ENCODE data around the gene TSKS.

TSKS gene

DNA sequence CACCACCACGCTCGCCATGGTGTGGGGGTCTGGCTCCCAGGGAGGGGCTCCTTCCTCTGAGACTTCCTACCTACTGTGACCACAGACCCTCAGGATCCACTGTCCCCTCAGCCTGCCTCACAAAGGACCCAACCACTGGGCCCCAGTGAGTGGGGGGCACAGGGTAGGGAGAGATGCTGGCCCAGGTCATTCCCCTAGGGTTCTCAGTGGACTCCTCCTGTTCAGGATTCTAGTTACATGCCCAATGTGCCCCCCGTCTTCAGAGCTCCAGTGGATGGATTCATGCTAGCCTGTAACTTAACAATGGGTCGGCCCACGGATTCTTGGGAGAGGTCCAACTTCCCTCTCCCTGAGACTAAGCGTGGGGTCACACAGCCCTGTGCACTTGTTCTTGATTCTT, at the start of gene TSKS:
TSS of gene TSKS (minus strand) at position 77 of the 400 bp plus-strand sequence. CDS start at position 18, 59 bp downstream.
- no peak for DNase-seq

- no peak for DNase-seq
Observed at GRCh38 chr19:49812452-49812996, 49.4 kb upstream of the TSKS start.

- no peak for DNase-seq
Observed at GRCh38 chr19:49811328-49811727, 48.2 kb upstream of the TSKS start.

- DNase-seq = no peak
Observed at GRCh38 chr19:49809941-49810389, 46.9 kb upstream of the TSKS start.

DNA sequence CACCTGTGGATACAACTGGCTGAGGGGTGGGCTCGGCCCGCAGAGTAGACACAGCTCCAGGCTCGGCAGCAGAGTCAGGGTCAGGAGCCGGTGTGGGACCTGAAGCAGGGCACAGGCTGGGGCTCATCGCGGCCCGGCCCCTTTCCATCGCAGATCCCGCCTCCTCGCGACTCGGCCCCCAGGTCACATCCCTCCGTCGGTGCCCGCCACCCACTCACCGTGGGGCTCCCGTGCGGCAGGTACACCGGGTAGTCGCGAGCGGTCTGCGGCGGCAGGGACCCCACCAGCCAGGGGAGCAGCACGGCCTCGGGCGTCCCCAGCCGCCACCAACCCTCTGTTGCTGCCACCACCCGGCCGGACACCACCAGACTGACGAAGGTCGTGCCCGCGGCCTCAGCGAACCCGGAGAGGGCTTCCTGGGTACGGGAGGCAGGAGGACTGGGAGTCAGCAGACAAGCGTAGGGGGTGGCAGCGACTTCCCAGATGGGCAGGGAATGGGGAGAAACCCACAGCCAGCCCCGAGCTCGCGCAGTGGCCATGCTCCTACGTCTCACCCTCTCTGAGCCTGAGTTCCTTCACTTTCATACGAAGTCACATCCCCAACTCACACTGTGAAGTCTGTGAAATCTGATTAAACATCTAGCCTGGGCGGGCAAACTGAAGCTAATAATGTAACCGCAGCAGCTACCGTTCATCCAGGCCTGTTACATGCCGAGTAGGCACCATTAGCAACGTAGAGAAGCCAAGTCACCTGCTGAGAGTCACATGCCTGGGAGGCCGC, 46.2 kb upstream of the TSKS start:
- peak; percentile 11 to 60 for DNase-seq

- peak; percentile 73 to 77 for DNase-seq
Observed at GRCh38 chr19:49808711-49809159, 45.6 kb upstream of the TSKS start.

DNA sequence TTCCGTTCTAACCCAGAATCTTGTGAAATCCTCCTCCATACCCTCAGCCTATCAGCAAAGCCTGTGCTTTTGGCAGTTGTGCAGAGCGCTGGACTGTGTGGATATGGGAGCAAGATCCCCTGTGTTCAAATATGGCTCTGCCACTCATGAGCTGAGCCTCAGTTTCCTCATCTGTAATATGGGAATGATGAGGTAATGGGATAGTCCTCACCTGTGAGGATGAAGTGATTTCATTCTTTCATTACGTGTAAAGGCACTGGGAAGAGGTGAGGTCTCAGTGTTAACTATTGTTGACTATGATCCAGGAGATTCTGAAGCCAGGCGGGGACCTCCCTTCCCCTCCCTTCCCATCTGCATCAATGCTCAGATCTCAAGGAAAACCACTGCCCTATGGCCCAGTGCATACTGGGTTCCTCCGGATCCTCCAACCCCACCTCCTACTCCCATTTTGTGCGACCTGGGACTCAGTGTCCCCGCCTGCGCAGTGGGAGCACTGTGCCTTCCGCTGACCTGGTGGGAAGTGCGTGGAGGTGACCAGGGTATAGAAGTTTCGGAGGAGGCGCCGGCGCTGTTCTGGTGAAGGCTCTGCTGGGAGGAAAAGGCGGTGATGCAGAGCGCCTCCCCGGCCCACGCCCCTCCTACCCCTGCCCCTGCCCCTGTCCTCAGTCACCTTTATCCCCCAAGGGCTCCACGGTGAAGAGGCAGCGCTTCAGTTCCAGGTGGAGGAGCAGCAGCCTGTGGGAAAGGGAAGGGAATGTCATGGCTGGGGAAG, 45.0 kb upstream of the TSKS start:
- DNase-seq = no peak

DNA sequence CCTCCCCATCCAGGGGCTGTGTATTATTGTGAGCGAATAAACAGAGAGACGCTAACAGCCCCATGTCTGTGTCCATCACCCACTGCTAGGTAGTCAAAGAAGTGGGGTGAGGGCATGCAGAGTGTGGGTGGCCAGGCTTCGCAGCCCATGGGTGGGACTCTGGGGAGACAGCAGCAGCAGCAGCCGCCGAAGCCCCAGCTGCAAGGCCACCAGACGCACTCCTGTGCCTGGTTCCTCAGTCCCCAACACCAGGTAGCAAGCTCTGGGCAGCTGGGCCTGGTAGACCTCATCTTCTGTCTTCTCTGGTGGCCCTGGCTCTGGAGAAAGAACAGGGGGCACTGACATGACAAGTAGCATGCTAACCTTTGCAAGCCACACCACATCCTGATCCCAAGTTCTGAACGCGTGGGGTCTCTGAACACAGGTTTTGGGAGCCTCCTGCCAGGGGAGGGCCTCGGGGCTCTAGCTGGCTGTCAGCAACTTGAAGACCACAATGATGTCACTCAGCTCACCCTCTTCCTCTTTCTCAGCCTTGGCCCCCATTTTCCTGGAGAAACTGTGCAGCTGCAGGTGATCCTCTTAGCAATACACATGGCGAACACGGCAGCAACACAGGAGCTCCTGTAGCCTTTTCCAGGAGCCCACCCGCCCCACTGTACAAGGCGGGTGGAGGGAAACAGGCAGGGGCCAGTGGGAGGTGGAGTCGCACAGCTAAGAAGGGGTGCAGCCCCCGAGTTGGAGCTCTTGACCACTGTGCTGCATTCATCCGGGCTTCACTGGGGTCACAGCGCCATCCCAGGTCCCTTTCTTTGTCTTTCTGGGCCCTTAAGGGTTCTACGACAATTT, 44.2 kb upstream of the TSKS start:
- no peak for DNase-seq

GRCh38 chr19:49806620-49806959, 43.5 kb upstream of the TSKS start:
- no peak for DNase-seq

DNA sequence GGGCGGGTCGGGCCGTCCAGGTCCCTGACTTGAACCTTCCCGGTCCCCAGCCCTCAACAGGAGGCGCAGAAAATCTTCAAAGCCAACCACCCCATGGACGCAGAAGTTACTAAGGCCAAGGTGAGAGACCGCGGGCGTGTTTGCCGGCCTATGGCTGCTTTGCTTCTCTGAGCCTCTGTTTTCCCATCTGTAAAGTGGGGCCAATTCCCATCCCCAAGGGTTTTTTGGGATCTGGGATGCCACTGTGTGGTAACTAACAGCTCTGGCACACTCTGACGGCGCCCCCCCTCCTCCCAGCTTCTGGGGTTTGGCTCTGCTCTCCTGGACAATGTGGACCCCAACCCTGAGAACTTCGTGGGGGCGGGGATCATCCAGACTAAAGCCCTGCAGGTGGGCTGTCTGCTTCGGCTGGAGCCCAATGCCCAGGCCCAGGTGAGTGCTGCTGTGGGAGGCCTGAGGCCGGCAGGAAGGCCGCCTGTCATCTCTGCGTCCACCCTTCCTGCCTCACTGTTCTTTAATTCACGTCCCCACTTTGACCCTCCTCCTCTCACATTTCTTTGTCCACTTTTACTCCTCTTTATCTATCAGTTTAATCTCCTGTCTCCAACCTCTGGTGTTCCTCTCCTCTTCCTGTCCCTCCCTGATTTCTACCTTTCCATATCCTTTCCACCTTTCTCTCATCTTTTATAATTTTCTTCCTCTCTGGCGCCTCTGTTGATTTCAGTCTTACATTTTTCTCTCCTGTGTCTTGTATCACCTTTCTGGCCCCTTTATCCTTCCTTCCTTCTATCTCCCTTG, 42.9 kb upstream of the TSKS start:
- DNase-seq = no peak

DNA sequence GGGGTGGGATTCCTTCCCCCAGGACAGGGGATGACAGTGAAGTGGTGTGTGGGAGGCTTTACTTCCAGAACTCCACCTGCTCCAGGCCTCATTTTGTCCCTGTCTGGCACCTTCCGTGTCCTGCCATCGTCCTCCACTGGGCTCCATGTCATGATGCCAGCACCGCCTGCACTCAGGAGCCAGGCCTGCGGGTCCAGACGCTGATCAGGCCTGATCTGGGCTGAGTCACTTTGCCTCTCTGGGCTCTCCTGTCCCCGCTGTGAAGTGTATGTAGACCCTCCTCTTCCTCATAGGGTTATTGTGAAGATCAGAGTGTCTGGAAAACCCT, 40.4 kb upstream of the TSKS start:
- DNase-seq = no peak

DNA sequence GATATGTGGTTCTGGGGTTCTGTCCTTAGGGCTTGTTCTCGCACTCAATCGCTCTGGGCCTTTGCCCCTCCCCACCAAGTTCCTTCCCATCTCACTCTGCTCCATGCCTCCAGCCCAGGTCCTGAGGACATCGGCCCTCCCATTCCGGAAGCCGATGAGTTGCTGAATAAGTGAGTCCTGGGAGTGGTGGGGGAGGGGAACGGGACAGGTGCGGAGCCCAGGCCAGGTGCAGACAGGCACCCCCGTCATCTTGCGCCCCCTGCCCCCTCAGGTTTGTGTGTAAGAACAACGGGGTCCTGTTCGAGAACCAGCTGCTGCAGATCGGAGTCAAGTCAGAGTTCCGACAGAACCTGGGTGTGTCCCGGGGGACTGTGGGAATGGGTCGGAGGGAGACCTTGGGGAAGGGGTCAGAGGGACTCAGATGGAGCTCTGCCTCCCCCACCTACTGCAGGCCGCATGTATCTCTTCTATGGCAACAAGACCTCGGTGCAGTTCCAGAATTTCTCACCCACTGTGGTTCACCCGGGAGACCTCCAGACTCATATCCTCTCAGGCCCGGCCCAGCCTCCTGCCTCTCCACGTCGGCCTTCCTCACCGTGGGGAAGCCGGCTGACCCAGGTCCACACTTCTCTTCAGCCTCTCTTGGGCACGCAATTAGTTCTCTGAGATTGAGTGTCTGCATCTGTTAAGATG, 39.9 kb upstream of the TSKS start:
- no peak for DNase-seq

GRCh38 chr19:49801966-49802661, 39.0 kb upstream of the TSKS start:
- peak; percentile 83 for DNase-seq

- no peak for DNase-seq
Observed at GRCh38 chr19:49801401-49801888, 38.3 kb upstream of the TSKS start.

DNA sequence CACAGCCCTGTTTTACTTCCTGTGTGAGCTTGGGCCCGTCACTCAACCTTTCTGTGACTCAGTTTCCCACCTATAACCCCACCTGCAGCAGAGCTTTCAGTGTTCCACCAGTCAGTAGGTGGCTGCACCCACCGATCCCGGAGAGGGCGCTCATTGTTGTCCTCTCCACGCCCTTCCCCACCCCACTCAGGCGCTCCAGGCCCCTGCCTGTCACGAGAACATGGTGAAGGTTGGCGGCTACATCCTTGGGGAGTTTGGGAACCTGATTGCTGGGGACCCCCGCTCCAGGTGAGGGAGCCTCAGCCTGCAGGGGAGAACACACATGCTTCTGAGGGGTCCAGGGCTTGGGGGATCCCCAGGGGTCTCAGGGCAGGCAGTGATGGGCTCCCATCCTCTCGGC, 37.7 kb upstream of the TSKS start:
- DNase-seq = no peak

DNA sequence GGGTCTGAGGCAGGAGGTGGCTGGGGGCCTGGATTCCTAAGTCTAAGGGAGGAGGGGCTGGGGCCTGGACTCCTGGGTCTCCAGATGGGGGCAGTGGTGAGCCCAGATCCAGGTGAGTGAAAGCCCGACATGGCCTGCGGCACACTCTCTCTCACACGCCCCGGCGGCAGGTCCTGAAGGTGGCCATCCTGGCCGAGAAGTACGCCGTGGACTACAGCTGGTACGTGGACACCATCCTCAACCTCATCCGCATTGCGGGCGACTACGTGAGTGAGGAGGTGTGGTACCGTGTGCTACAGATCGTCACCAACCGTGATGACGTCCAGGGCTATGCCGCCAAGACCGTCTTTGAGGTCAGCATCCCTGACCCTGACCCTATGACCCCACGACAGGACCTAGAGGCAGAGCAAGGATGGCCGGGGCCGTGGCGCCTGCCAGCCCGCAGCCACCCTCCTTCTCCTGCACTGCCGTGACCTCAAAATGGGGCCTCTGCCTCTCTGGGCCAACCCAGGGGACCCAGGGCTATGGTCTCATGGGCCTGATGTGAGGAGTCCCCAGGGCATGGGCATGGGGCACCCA, 36.8 kb upstream of the TSKS start:
- no peak for DNase-seq

DNA sequence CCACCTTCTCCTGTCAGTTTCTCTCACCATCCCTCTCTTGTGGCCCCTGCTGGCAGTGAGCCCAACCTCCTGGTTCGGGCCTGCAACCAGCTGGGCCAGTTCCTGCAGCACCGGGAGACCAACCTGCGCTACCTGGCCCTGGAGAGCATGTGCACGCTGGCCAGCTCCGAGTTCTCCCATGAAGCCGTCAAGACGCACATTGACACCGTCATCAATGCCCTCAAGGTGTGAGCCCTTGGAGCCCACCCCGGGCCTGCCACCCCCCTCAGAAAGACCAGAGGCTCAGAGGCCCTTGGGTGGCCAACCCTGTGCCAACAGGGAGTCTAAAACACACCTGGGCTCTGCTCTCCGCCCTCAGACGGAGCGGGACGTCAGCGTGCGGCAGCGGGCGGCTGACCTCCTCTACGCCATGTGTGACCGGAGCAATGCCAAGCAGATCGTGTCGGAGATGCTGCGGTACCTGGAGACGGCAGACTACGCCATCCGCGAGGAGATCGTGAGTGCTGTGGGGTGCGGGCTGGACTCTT, 36.2 kb upstream of the TSKS start:
- DNase-seq = no peak

GRCh38 chr19:49798574-49798973, 35.5 kb upstream of the TSKS start:
- DNase-seq = no peak

- no peak for DNase-seq
Observed at GRCh38 chr19:49795615-49796014, 32.5 kb upstream of the TSKS start.

GRCh38 chr19:49793561-49793840, 30.4 kb upstream of the TSKS start:
- no peak for DNase-seq
